RWPE2 (cell line): ENCODE measurements around the gene TLL2.

Experiments
- ATAC-seq: fragments of 200-7000 bp; cut with Tn5 transposase; 3 replicates; pipeline ENCODE4 v1.9.1; 2021; ENCODE audit warnings: low read depth
- DNase-seq: peaks from one replicate; pipeline ENCODE4 v3.0.0-alpha.2; 2020; ENCODE audit warnings: low spot score
- H3K27ac ChIP-seq: fragments of 450-650 bp; 2 replicates; pipeline ENCODE4 v1.5.1; 2017; ENCODE audit warnings: mild to moderate bottlenecking; ENCODE audit not compliant: poor library complexity, severe bottlenecking
- H3K27me3 ChIP-seq: fragments of 250-450 bp; sonication (Bioruptor Pico); 2 replicates; pipeline ENCODE4 v1.5.1; 2021; ENCODE audit warnings: mild to moderate bottlenecking, moderate library complexity; ENCODE audit not compliant: insufficient read depth, poor library complexity, severe bottlenecking
- H3K36me3 ChIP-seq: fragments of 250-450 bp; sonication (Bioruptor Pico); 2 replicates; pipeline ENCODE4 v1.5.1; 2020; ENCODE audit warnings: low read depth, mild to moderate bottlenecking, moderate library complexity
- H3K4me1 ChIP-seq: fragments of 250-450 bp; sonication (Bioruptor Pico); 2 replicates; pipeline ENCODE4 v1.5.1; 2021; ENCODE audit warnings: mild to moderate bottlenecking, moderate library complexity; ENCODE audit not compliant: insufficient read depth, poor library complexity, severe bottlenecking
- H3K4me3 ChIP-seq: fragments of 250-450 bp; sonication (Bioruptor Pico); 2 replicates; pipeline ENCODE4 v1.5.1; 2021; ENCODE audit warnings: mild to moderate bottlenecking, moderate library complexity; ENCODE audit not compliant: severe bottlenecking
- H3K9me3 ChIP-seq: fragments of 250-450 bp; sonication (Bioruptor Pico); 2 replicates; pipeline ENCODE4 v1.5.1; 2021; ENCODE audit warnings: mild to moderate bottlenecking, moderate library complexity; ENCODE audit not compliant: severe bottlenecking
- CTCF ChIP-seq: fragments of 450-650 bp; IDR thresholded peaks from one replicate; pipeline ENCODE4 v1.5.1; 2017; ENCODE audit warnings: mild to moderate bottlenecking, moderate library complexity; ENCODE audit not compliant: poor library complexity, severe bottlenecking

TLL2 gene

GRCh38 chr10:96357038-96357620 lies 156.6 kb downstream of the TLL2 start:
- no peaks in the 10 kb centered on the region for H3K4me1 ChIP-seq
- no peak for TF ChIP-seq CTCF
- no peak for DNase-seq
- H3K27me3 ChIP-seq: peaks cover 3% of the 10 kb centered on the region
- H3K27ac ChIP-seq: no peak overlapping the region
- ATAC-seq: no peak
- no peak overlapping the region for H3K4me3 ChIP-seq
- no peaks in the 10 kb centered on the region for H3K36me3 ChIP-seq
- H3K9me3 ChIP-seq: no peaks in the 10 kb centered on the region

DNA sequence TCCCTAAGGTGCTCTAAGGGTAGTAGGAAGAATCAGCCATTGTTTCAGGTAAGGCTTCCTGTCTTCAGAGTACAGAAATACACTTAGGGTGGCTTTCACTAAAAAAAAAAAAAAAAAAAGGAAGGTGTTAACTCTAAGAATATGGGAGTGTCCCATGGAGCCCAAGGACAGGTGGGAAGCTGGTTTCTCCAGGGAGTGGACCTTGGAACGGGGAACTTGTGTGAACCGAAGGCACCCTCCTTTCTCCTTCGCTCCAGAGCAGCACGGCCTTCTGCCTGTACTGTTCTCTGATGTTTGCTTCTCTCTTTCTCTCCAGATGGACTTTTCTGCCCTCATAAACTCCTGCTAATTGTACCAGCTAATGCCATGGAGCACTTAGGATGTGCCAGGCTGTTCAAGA lies 161.1 kb downstream of the TLL2 start:
- H3K4me1 ChIP-seq: no peaks in the 10 kb centered on the region
- no peaks in the 10 kb centered on the region for H3K36me3 ChIP-seq
- no peak overlapping the region for H3K27ac ChIP-seq
- no peak for DNase-seq
- H3K4me3 ChIP-seq: no peak overlapping the region
- TF ChIP-seq CTCF: no peak
- no peaks in the 10 kb centered on the region for H3K9me3 ChIP-seq
- peaks cover 3% of the 10 kb centered on the region for H3K27me3 ChIP-seq
- no peak for ATAC-seq

- TF ChIP-seq CTCF: no peak
- ATAC-seq: no peak
- no peaks in the 10 kb centered on the region for H3K9me3 ChIP-seq
- DNase-seq: no peak
- no peaks in the 10 kb centered on the region for H3K36me3 ChIP-seq
- peaks cover 3% of the 10 kb centered on the region for H3K27me3 ChIP-seq
- no peaks in the 10 kb centered on the region for H3K4me1 ChIP-seq
- H3K27ac ChIP-seq: no peak overlapping the region
- H3K4me3 ChIP-seq: no peak overlapping the region
These were observed 161.7 kb downstream of the TLL2 start for GRCh38 chr10:96352027-96352426.

- TF ChIP-seq CTCF: no peak
- H3K27me3 ChIP-seq: no peaks in the 10 kb centered on the region
- DNase-seq (no peak), ATAC-seq (no peak)
- H3K9me3 ChIP-seq: peaks cover 2% of the 10 kb centered on the region
- no peak overlapping the region for H3K27ac ChIP-seq
- no peaks in the 10 kb centered on the region for H3K36me3 ChIP-seq
- no peaks in the 10 kb centered on the region for H3K4me1 ChIP-seq
- no peak overlapping the region for H3K4me3 ChIP-seq
These were observed 167.4 kb downstream of the TLL2 start for GRCh38 chr10:96346295-96346694.

DNA sequence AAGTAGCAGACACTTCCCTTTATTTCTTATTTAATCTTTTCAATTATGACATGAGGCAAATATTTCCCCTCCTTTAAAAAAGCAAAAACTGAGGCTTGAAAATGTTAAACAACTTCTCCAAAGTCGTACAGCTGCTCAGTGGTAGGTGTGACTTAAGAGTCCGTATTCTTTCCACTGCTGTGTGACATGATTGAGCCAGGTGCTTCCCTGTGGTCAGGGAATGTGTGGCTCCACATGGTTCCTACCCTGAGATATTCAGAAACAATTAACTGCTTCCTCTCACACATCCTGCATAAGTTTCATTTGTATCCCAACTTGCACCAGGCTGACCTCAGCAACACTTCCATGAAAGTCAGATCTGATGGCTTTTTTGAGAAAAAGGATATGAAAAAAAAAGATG lies 168.5 kb downstream of the TLL2 start:
- no peak overlapping the region for H3K4me3 ChIP-seq
- peaks cover 2% of the 10 kb centered on the region for H3K9me3 ChIP-seq
- no peak for TF ChIP-seq CTCF
- DNase-seq (no peak), ATAC-seq (no peak)
- H3K36me3 ChIP-seq: no peaks in the 10 kb centered on the region
- no peak overlapping the region for H3K27ac ChIP-seq
- no peaks in the 10 kb centered on the region for H3K4me1 ChIP-seq
- no peaks in the 10 kb centered on the region for H3K27me3 ChIP-seq
